Tongue (tissue), 2 donors: ENCODE measurements around the gene ZNF417. TPM values are rescaled to one million over a fixed set of nuclear protein-coding genes. Genes with fewer than 3 reads are reported as not detected.
A peak's percentile ranks its signal among the peaks of the same experiment; 100 is the strongest.
"Not testable (repeated sequence)": the region's sequence is repeated elsewhere in the genome, so short reads cannot be mapped to it uniquely, and the experiment has no call there.

ENCODE experiments used
- DNase-seq: peaks from one replicate; pipeline ENCODE4 v3.0.0-alpha.2; 2015
- total RNA-seq: library from RNA; depleted of rRNA; stranded (reverse); fragments of >200 nt; gene quantifications from one replicate; pipeline ENCODE4 v1.2.3, GENCODE V29; 2014

Gene ZNF417
- total RNA-seq, 1 donor from 2014 or later = 24.7 TPM

DNA sequence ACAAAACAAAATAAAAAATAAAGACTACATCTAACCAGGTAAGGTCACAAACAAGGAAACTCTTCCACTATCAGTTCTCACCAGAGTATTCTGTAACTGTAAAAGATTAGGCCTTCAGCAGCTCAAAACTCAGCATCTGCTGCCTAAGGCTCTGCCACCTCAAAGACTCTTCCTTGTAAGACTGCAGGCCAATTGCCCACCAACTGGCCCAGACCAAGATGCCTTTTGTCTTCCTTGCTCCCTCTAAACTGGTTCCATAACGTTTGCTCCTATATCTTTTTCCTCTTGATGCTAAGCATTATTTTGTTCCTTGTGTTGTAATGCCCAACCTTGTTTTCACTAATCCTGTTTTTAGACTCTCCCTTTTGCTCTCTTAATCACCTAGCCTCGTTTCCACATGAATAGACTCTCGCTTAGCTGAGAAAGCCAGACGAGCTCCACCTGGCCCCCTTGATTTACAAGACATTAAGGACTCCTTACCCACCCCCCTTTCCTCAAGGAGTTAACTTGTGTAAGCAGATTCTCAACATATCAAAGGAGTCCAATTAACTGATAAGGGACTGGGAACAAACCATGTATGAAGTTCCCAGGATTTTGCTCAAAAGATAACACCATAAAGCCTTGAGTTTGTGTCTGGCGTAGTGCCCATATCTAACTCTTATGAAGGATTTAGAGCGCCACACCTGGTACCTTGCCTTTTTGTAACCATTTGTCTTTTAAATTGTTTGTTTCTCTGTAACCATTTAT, 29.0 kb downstream of the ZNF417 start:
- peak; percentile 30 for DNase-seq

- no peak for DNase-seq
Measured at GRCh38 chr19:57886046-57886445, 30.3 kb downstream of the ZNF417 start.

- DNase-seq = not testable (repeated sequence)
Measured at GRCh38 chr19:57873883-57874799, 42.3 kb downstream of the ZNF417 start.

- no peak for DNase-seq
Measured at GRCh38 chr19:57872450-57872849, 43.9 kb downstream of the ZNF417 start.

- no peak for DNase-seq
Measured at GRCh38 chr19:57870225-57870624, 46.2 kb downstream of the ZNF417 start.

- DNase-seq = not testable (repeated sequence)
Measured at GRCh38 chr19:57869655-57870054, 46.7 kb downstream of the ZNF417 start.

GRCh38 chr19:57867868-57868492, 48.4 kb downstream of the ZNF417 start:
- DNase-seq = no peak

Other genes starting within 250 kb of the ZNF417 start
- not detected for gene ZSCAN4, start 247.7 kb downstream of the ZNF417 start, total RNA-seq
- 18.9 TPM for gene ZNF551, start 234.6 kb downstream of the ZNF417 start, total RNA-seq
- 13.1 TPM for gene ZNF154, start 207.4 kb downstream of the ZNF417 start, total RNA-seq
- 8.4 TPM for gene ZNF671, start 189.0 kb downstream of the ZNF417 start, total RNA-seq
- gene ZNF776, start 169.8 kb downstream of the ZNF417 start, total RNA-seq = 22.4 TPM
- 29.4 TPM for gene ZNF586, start 146.9 kb downstream of the ZNF417 start, total RNA-seq
- gene ZNF552, start 101.7 kb downstream of the ZNF417 start, total RNA-seq = 5.7 TPM
- gene ZNF587B, start 86.3 kb downstream of the ZNF417 start, total RNA-seq = 14.5 TPM
- 25.0 TPM for gene ZNF587, start 66.7 kb downstream of the ZNF417 start, total RNA-seq
- 11.2 TPM for gene ZNF814, start 27.6 kb downstream of the ZNF417 start, total RNA-seq
- gene ZNF418, start 18.8 kb upstream of the ZNF417 start, total RNA-seq = 15.8 TPM
- 12.1 TPM for gene ZNF256, start 31.1 kb upstream of the ZNF417 start, total RNA-seq
- 0.82 TPM for gene C19orf18, start 57.9 kb upstream of the ZNF417 start, total RNA-seq
- 28.5 TPM for gene ZNF606, start 86.2 kb upstream of the ZNF417 start, total RNA-seq
- not detected for gene ZSCAN1, start 117.4 kb upstream of the ZNF417 start, total RNA-seq
- 11.3 TPM for gene ZNF135, start 142.7 kb upstream of the ZNF417 start, total RNA-seq
- gene ZSCAN18, start 181.6 kb upstream of the ZNF417 start, total RNA-seq = 100 TPM
- gene ZNF329, start 234.2 kb upstream of the ZNF417 start, total RNA-seq = 20.9 TPM